K562 (cell line): ENCODE results near the gene DYNLT2. TPM values are rescaled to one million over a fixed set of nuclear protein-coding genes. Genes with fewer than 3 reads are reported as not detected.

Experiments
- BCOR ChIP-seq: fragments of 450-650 bp; IDR thresholded peaks from 2 replicates; pipeline ENCODE4 v1.6.1; 2016
- CBFA2T2 ChIP-seq: fragments of 450-650 bp; conservative IDR thresholded peaks from 2 replicates; pipeline ENCODE4 v1.6.1; 2017; ENCODE audit warnings: mild to moderate bottlenecking
- DDX20 ChIP-seq: fragments of 450-650 bp; IDR thresholded peaks from 2 replicates; pipeline ENCODE4 v1.6.1; 2016; ENCODE audit warnings: missing genetic modification characterization, low read depth, mild to moderate bottlenecking, missing compliant biosample characterization, moderate library complexity
- FOXA1 ChIP-seq: fragments of 450-650 bp; IDR thresholded peaks from 2 replicates; pipeline ENCODE4 v1.6.1; 2016; ENCODE audit warnings: mild to moderate bottlenecking, borderline replicate concordance
- FOXJ2 ChIP-seq: fragments of 200-800 bp; sonication (Bioruptor generic); IDR thresholded peaks from 2 replicates; pipeline ENCODE4 v1.6.1; 2016; ENCODE audit warnings: missing genetic modification characterization, missing compliant biosample characterization
- GABPB2 ChIP-seq: fragments of 250-450 bp; sonication (Bioruptor Pico); conservative IDR thresholded peaks from 2 replicates; pipeline ENCODE4 v1.5.1; 2021; ENCODE audit warnings: mild to moderate bottlenecking
- JUN ChIP-seq, 2 experiments: sonication (generic) in 1 of 2; formaldehyde crosslinking in 1 of 2; IDR thresholded peaks; 2 replicates each; pipeline versions ENCODE4 v1.6.1 to v1.8.0; 2012 to 2022; ENCODE audit warnings: borderline replicate concordance in 2 of 2, mild to moderate bottlenecking in 2 of 2, improper control_type of control experiment in 1 of 2, low read depth in 1 of 2, low read length in 1 of 2, missing genetic modification reagents in 1 of 2
- MCM7 ChIP-seq, 2 experiments: fragments of 450-650 bp; IDR thresholded peaks; 2 replicates each; pipeline ENCODE4 v1.6.1; 2016 to 2018
- NUFIP1 ChIP-seq: fragments of 450-650 bp; IDR thresholded peaks from 2 replicates; pipeline ENCODE4 v1.6.1; 2018; ENCODE audit not compliant: partially characterized antibody
- PHF8 ChIP-seq: fragments of 200-600 bp; sonication (generic); IDR thresholded peaks from 2 replicates; pipeline ENCODE4 v1.6.1; 2012; ENCODE audit warnings: mixed run types, mild to moderate bottlenecking, inconsistent platforms, low read length, moderate library complexity, borderline replicate concordance
- RFX7 ChIP-seq: fragments of 250-450 bp; sonication (Bioruptor Pico); IDR thresholded peaks from 2 replicates; pipeline ENCODE4 v1.5.1; 2021; ENCODE audit warnings: mild to moderate bottlenecking
- TRIM24 ChIP-seq, 2 experiments: fragments of 450-650 bp; IDR thresholded peaks; 2 replicates each; pipeline ENCODE4 v1.6.1; 2016
- ZBTB1 ChIP-seq: sonication (generic); formaldehyde crosslinking; IDR thresholded peaks from 2 replicates; pipeline ENCODE4 v1.8.1; 2023; ENCODE audit warnings: missing genetic modification reagents, low read depth, mild to moderate bottlenecking, borderline replicate concordance
- ZC3H11A ChIP-seq: IDR thresholded peaks from 2 replicates; pipeline ENCODE4 v1.6.1; 2012; ENCODE audit warnings: low read depth, low read length, improper control_type of control experiment
- ZNF134 ChIP-seq: fragments of 250-450 bp; sonication (Bioruptor Pico); conservative IDR thresholded peaks from 2 replicates; pipeline ENCODE4 v1.4.0; 2020
- ZNF212 ChIP-seq: fragments of 450-650 bp; formaldehyde crosslinking; IDR thresholded peaks from 2 replicates; pipeline ENCODE4 v1.4.0; 2020; ENCODE audit warnings: mild to moderate bottlenecking
- ZNF3 ChIP-seq: fragments of 250-450 bp; sonication (Bioruptor Pico); IDR thresholded peaks from 2 replicates; pipeline ENCODE4 v1.5.0; 2021; ENCODE audit warnings: mild to moderate bottlenecking, moderate library complexity
- ZNF445 ChIP-seq: fragments of 250-450 bp; sonication (Bioruptor Pico); IDR thresholded peaks from 2 replicates; pipeline ENCODE4 v1.4.0; 2020; ENCODE audit warnings: low read depth, mild to moderate bottlenecking, moderate library complexity
- ZNF518B ChIP-seq: fragments of 250-450 bp; sonication (Bioruptor Pico); IDR thresholded peaks from 2 replicates; pipeline ENCODE4 v1.5.0; 2021; ENCODE audit warnings: mild to moderate bottlenecking, moderate library complexity
- ZNF668 ChIP-seq: fragments of 250-450 bp; sonication (Bioruptor Pico); IDR thresholded peaks from 2 replicates; pipeline ENCODE4 v1.8.0; 2022; ENCODE audit warnings: mild to moderate bottlenecking, inconsistent platforms
- ZNF707 ChIP-seq: fragments of 250-450 bp; sonication (Bioruptor Pico); conservative IDR thresholded peaks from 2 replicates; pipeline ENCODE4 v1.8.0; 2022; ENCODE audit warnings: inconsistent platforms, mild to moderate bottlenecking, moderate library complexity
- ZNF75A ChIP-seq: fragments of 450-650 bp; formaldehyde crosslinking; IDR thresholded peaks from 2 replicates; pipeline ENCODE4 v1.4.0; 2020; ENCODE audit warnings: mild to moderate bottlenecking
- polyA plus RNA-seq, 8 experiments: library from polyadenylated mRNA; depleted of rRNA in 4 of 8; stranded (reverse) in 5 of 8; unstranded in 3 of 8; fragments of >200 nt; fragmentation: Nextera tagmentation in 2 of 8; fragmentation: Illumina TruSeq in 1 of 8; extraction: Ambion mirVana in 2 of 8; extraction: Trizol in 1 of 8; gene quantifications; 2 replicates each; pipeline versions ENCODE4 v1.2.1 to v1.2.3, GENCODE V29; 2011 to 2014; ENCODE audit warnings: inconsistent platforms in 1 of 8, missing spikeins in 1 of 8
- total RNA-seq, 7 experiments: library from RNA; depleted of rRNA in 6 of 7; stranded (reverse); fragments of >200 nt in 6 of 7; fragmentation: Illumina TruSeq in 2 of 7; extraction: Trizol in 2 of 7; gene quantifications; 2 replicates each; pipeline versions ENCODE4 v1.2.1 to v1.2.3, GENCODE V29; 2011 to 2021; ENCODE audit warnings: low replicate concordance in 1 of 7
- TF ChIP-seq, protein P1 (sequence below): sonication (generic); formaldehyde crosslinking; IDR thresholded peaks from 2 replicates; pipeline ENCODE4 v1.8.1; 2023; ENCODE audit warnings: mild to moderate bottlenecking, missing genetic modification reagents
- TF ChIP-seq, protein P2 (sequence below): sonication (generic); formaldehyde crosslinking; IDR thresholded peaks from 2 replicates; pipeline ENCODE4 v1.8.0; 2022; ENCODE audit warnings: mild to moderate bottlenecking, low read depth, missing genetic modification reagents

The DYNLT2 gene
- total and polyA plus RNA-seq, 9 of the 15 experiments (the other 6 are each of a cell fraction or from before 2014, with no cell fraction given): 2.0 to 12.8 (median 6.3) TPM

- TF ChIP-seq ZNF75A (CRISPR knock-in tag) (no peak), RFX7 (no peak), ZBTB1 (CRISPR knock-in tag) (no peak), ZNF134 (CRISPR knock-in tag) (no peak), NUFIP1 (no peak), ZNF707 (CRISPR knock-in tag) (no peak), PHF8 (no peak), ZNF212 (CRISPR knock-in tag) (no peak), ZNF518B (CRISPR knock-in tag) (no peak), MCM7 (IDR thresholded peaks at IDR 0.05) (no peak), CBFA2T2 (no peak; the same call in 1 of the 2 replicates), FOXA1 (no peak), FOXJ2 (tag) (no peak), ZC3H11A (no peak), ZNF668 (CRISPR knock-in tag) (no peak; the same call in 1 of the 2 replicates), TRIM24 (IDR thresholded peaks at IDR 0.05) (peak in 1 of 2 experiments; percentile 73; a peak in 2 of 4 replicates), GABPB2 (no peak), BCOR (peak; percentile 75), JUN (IDR thresholded peaks at IDR 0.05; ENCODE audit: borderline replicate concordance, low read depth, low read length) (peak; percentile 82), JUN (CRISPR knock-in tag; IDR thresholded peaks at IDR 0.05; ENCODE audit: borderline replicate concordance) (no peak), ZNF3 (CRISPR knock-in tag) (no peak), ZNF445 (no peak), DDX20 (no peak)
- TF ChIP-seq, protein P1, sequence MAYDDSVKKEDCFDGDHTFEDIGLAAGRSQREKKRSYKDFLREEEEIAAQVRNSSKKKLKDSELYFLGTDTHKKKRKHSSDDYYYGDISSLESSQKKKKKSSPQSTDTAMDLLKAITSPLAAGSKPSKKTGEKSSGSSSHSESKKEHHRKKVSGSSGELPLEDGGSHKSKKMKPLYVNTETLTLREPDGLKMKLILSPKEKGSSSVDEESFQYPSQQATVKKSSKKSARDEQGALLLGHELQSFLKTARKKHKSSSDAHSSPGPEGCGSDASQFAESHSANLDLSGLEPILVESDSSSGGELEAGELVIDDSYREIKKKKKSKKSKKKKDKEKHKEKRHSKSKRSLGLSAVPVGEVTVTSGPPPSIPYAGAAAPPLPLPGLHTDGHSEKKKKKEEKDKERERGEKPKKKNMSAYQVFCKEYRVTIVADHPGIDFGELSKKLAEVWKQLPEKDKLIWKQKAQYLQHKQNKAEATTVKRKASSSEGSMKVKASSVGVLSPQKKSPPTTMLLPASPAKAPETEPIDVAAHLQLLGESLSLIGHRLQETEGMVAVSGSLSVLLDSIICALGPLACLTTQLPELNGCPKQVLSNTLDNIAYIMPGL: no peak
- TF ChIP-seq, protein P2, sequence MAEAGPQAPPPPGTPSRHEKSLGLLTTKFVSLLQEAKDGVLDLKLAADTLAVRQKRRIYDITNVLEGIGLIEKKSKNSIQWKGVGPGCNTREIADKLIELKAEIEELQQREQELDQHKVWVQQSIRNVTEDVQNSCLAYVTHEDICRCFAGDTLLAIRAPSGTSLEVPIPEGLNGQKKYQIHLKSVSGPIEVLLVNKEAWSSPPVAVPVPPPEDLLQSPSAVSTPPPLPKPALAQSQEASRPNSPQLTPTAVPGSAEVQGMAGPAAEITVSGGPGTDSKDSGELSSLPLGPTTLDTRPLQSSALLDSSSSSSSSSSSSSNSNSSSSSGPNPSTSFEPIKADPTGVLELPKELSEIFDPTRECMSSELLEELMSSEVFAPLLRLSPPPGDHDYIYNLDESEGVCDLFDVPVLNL (CRISPR knock-in tag): no peak
These were observed 26.0 kb downstream of the DYNLT2 start (continued) for GRCh38 chr6:169725125-169726048.
